GM12878 (cell line): ENCODE measurements around the gene CD200R1. TPM values are rescaled to one million over a fixed set of nuclear protein-coding genes. Genes with fewer than 3 reads are reported as not detected.
A peak's percentile ranks its signal among the peaks of the same experiment; 100 is the strongest.

Experiments used
- ATAC-seq: fragments of 200-7000 bp; cut with Tn5 transposase; 3 replicates; pipeline ENCODE4 v1.9.1; 2020; ENCODE audit warnings: mild to moderate bottlenecking, moderate library complexity
- BruUV-seq: library from RNA; stranded (reverse); fragments of 400-500 nt; replicated peaks from 2 replicates; lab custom pipeline; 2021; lab: Mats Ljungman, UMichigan
- CTCF ChIA-PET: fragments of 300-600 bp; sonication (Branson Sonifier 250); formaldehyde crosslinking; extraction: SDS; loops from one replicate; lab custom pipeline; 2021; ENCODE audit warnings: inconsistent platforms; lab: Yijun Ruan, JAX
- POLR2A ChIA-PET: fragments of 350-600 bp; formaldehyde crosslinking; extraction: SDS; loops from one replicate; lab custom pipeline; 2021; ENCODE audit warnings: inconsistent platforms; lab: Charles Lee
- RAD21 ChIA-PET: fragments of 300-600 bp; sonication (Branson Sonifier 250); formaldehyde crosslinking; loops from one replicate; lab custom pipeline; 2023; ENCODE audit warnings: antibody characterized with exemption; ENCODE audit not compliant: unreplicated experiment; lab: Charles Lee
- SMC1A ChIA-PET: fragments of 300-600 bp; sonication (Branson Sonifier 250); formaldehyde crosslinking; loops from one replicate; lab custom pipeline; 2023; ENCODE audit not compliant: unreplicated experiment, uncharacterized antibody; lab: Charles Lee
- DNase-seq: peaks from one replicate; pipeline ENCODE4 v3.0.0-alpha.2; 2011; ENCODE audit warnings: low read depth, low spot score
- FAIRE-seq: peaks from 3 replicates; lab custom pipeline; 2011; peaks lifted over from hg19 to GRCh38; lab: Jason Lieb, UNC
- H2AFZ ChIP-seq: 2 replicates; pipeline ENCODE4 v1.6.0; 2011; ENCODE audit warnings: low read depth, low read length, control low read depth; ENCODE audit not compliant: control insufficient read depth
- H3K27ac ChIP-seq: 2 replicates; pipeline ENCODE4 v1.5.1; 2011; ENCODE audit warnings: control low read depth; ENCODE audit not compliant: control insufficient read depth, insufficient read depth
- H3K27me3 ChIP-seq, 2 experiments: replicated peaks in 1 of 2; 2 replicates each; pipeline versions ENCODE4 v1.6.0 to v1.6.1; 2011; ENCODE audit warnings: low read length in 1 of 2; ENCODE audit not compliant: control insufficient read depth in 2 of 2, insufficient read depth in 2 of 2
- H3K36me3 ChIP-seq, 2 experiments: 2 replicates each; pipeline ENCODE4 v1.5.1; 2011; ENCODE audit warnings: low read length in 1 of 2; ENCODE audit not compliant: control insufficient read depth in 2 of 2, insufficient read depth in 2 of 2
- H3K4me1 ChIP-seq: 2 replicates; pipeline ENCODE4 v1.6.1; 2011; ENCODE audit warnings: mild to moderate bottlenecking, low read length, moderate library complexity, mixed read lengths; ENCODE audit not compliant: control insufficient read depth, insufficient read depth
- H3K4me2 ChIP-seq: 2 replicates; pipeline ENCODE4 v1.6.0; 2011; ENCODE audit warnings: control low read depth; ENCODE audit not compliant: control insufficient read depth, insufficient read depth
- H3K4me3 ChIP-seq: fragments of 200-600 bp; sonication (generic); 2 replicates; pipeline ENCODE4 v1.5.1; 2016
- H3K79me2 ChIP-seq: 2 replicates; pipeline ENCODE4 v1.6.0; 2011; ENCODE audit warnings: low read length; ENCODE audit not compliant: control insufficient read depth, insufficient read depth
- H3K9ac ChIP-seq: 2 replicates; pipeline ENCODE4 v1.8.0; 2011; ENCODE audit warnings: low read length, control low read depth, mixed read lengths; ENCODE audit not compliant: control insufficient read depth, insufficient read depth
- H3K9me3 ChIP-seq: replicated peaks from 3 replicates; pipeline ENCODE4 v1.5.1; 2011; ENCODE audit warnings: mild to moderate bottlenecking, low read length; ENCODE audit not compliant: control insufficient read depth, insufficient read depth
- H4K20me1 ChIP-seq: 2 replicates; pipeline ENCODE4 v1.6.0; 2011; ENCODE audit not compliant: control insufficient read depth, insufficient read depth
- ATF7 ChIP-seq: fragments of 450-650 bp; IDR thresholded peaks from 2 replicates; pipeline ENCODE4 v1.6.1; 2016; ENCODE audit warnings: low read depth, mild to moderate bottlenecking
- ETV6 ChIP-seq, 2 experiments: fragments of 450-650 bp in 1 of 2; IDR thresholded peaks in 1 of 2; conservative IDR thresholded peaks in 1 of 2; 2 replicates each; pipeline ENCODE4 v1.6.1; 2014; ENCODE audit warnings: antibody characterized with exemption in 1 of 2, borderline replicate concordance in 1 of 2, low read depth in 1 of 2, mild to moderate bottlenecking in 1 of 2, moderate library complexity in 1 of 2
- LARP7 ChIP-seq: fragments of 450-650 bp; IDR thresholded peaks from 2 replicates; pipeline ENCODE4 v1.6.1; 2017; ENCODE audit warnings: mild to moderate bottlenecking
- MTA2 ChIP-seq: fragments of 450-650 bp; IDR thresholded peaks from 2 replicates; pipeline ENCODE4 v1.6.1; 2016; ENCODE audit warnings: low read depth, mild to moderate bottlenecking, moderate library complexity
- POU2F2 ChIP-seq: IDR thresholded peaks from 3 replicates; pipeline ENCODE4 v1.6.1; 2011; ENCODE audit warnings: low read depth, mild to moderate bottlenecking, low read length, borderline replicate concordance
- RUNX3 ChIP-seq: IDR thresholded peaks from 2 replicates; pipeline ENCODE4 v1.6.1; 2012; ENCODE audit warnings: low read length, inconsistent platforms
- ZNF622 ChIP-seq: fragments of 450-650 bp; IDR thresholded peaks from 2 replicates; pipeline ENCODE4 v1.6.1; 2017; ENCODE audit warnings: mild to moderate bottlenecking, inconsistent platforms
- WGBS: methylation state at CpG from one replicate; pipeline ENCODE4 v1.1.6; 2016; ENCODE audit warnings: low lambda C conversion rate; ENCODE audit not compliant: insufficient replicate concordance, insufficient coverage; ENCODE audit errors: missing lambda C conversion rate; 5-methylcytosine and 5-hydroxymethylcytosine counted together
- in situ Hi-C: fragments of 300-500 bp; cut with MboI; formaldehyde crosslinking; loops from 9 replicates; pipeline ENCODE4 v1.14.3; 2018; ENCODE audit warnings: mixed read lengths
- intact Hi-C: fragments of 100-400 bp; cut with micrococcal nuclease; formaldehyde crosslinking; loops from one replicate; pipeline ENCODE4 v1.14.2; 2022; ENCODE audit not compliant: unreplicated experiment
- polyA plus RNA-seq, 11 experiments: library from polyadenylated mRNA; depleted of rRNA in 4 of 11; unstranded in 6 of 11; stranded (reverse) in 5 of 11; fragments of >200 nt; fragmentation: Nextera tagmentation in 4 of 11; fragmentation: Illumina TruSeq in 1 of 11; extraction: Ambion mirVana in 4 of 11; extraction: Trizol in 1 of 11; gene quantifications; 1 replicate in 1 of 11; 2 replicates in 10 of 11; pipeline versions ENCODE4 v1.2.1 to v1.2.3, GENCODE V29; 2011 to 2016; ENCODE audit warnings: inconsistent platforms in 2 of 11, missing spikeins in 2 of 11, low read depth in 1 of 11
- total RNA-seq, 4 experiments: library from RNA; depleted of rRNA in 3 of 4; stranded (reverse); fragments of >200 nt in 3 of 4; fragmentation: Illumina TruSeq in 1 of 4; extraction: Trizol in 1 of 4; gene quantifications; 2 replicates each; pipeline versions ENCODE4 v1.2.1 to v1.2.3, GENCODE V29; 2013 to 2021
- TF ChIP-seq, protein P1 (sequence below): fragments of 450-650 bp; formaldehyde crosslinking; IDR thresholded peaks from 2 replicates; pipeline ENCODE4 v1.5.0; 2022; ENCODE audit warnings: mild to moderate bottlenecking, missing genetic modification characterization

Gene CD200R1
- total and polyA plus RNA-seq, 10 of the 15 experiments (the other 5 are each of a cell fraction or from before 2014, with no cell fraction given), result 0.15 to 1.1 (median 0.88) TPM

DNA sequence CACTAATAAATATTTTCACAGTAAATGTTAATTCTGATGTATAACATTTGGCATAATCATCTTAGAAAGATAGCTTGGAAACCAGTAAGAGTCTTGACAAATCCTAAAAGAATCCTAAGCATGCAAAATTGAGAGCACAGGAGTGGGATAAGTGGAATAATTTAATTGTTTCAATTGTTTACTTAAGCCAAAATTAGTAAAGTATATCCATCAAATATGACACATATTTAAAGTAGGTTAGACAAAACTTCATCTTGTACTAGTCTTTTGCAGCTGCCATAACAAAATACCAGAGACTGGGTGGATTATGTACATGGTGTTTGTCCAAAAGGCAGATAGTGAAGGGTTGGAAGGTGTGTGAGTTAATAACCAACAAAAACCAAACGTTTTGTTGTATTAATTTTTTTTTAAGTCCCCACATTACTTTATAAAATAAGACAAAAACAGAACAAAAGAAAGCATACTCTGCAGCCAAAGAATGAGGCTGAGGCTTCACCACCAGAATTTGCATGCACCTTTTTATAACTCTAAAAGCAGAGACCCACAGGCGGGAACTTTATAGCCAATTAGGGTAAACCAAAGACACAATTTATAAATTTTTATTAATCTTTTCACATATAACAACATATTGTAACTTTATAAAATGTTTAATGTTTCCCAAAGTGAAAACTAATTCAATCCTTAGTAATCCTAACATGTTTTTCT lies 86.4 kb downstream of the CD200R1 start:
- in situ Hi-C loops, result no loop called here
- CTCF ChIA-PET, result interaction anchor here (0.9 kb wide), 1 partner anchor 12 kb away, joined by 4 read pairs; no protein-coding TSS in a partner anchor
- TF ChIP-seq MTA2 (peak; percentile 26; the same call in 1 of the 2 replicates), RUNX3 (peak; percentile 35; the same call in 1 of the 2 replicates), ATF7 (0 out of 2 replicates have a peak, but pooled peaks have one; percentile 16), POU2F2 (peak; percentile 61; the same call in 1 of the 3 replicates), ZNF622 (no peak), LARP7 (no peak), ETV6 (conservative IDR thresholded peaks at IDR 0.05 in 1 of 2, IDR thresholded peaks at IDR 0.05 in 1 of 2; ENCODE audit: borderline replicate concordance in 1 of 2, low read depth in 1 of 2) (no peak)
- TF ChIP-seq, protein P1, sequence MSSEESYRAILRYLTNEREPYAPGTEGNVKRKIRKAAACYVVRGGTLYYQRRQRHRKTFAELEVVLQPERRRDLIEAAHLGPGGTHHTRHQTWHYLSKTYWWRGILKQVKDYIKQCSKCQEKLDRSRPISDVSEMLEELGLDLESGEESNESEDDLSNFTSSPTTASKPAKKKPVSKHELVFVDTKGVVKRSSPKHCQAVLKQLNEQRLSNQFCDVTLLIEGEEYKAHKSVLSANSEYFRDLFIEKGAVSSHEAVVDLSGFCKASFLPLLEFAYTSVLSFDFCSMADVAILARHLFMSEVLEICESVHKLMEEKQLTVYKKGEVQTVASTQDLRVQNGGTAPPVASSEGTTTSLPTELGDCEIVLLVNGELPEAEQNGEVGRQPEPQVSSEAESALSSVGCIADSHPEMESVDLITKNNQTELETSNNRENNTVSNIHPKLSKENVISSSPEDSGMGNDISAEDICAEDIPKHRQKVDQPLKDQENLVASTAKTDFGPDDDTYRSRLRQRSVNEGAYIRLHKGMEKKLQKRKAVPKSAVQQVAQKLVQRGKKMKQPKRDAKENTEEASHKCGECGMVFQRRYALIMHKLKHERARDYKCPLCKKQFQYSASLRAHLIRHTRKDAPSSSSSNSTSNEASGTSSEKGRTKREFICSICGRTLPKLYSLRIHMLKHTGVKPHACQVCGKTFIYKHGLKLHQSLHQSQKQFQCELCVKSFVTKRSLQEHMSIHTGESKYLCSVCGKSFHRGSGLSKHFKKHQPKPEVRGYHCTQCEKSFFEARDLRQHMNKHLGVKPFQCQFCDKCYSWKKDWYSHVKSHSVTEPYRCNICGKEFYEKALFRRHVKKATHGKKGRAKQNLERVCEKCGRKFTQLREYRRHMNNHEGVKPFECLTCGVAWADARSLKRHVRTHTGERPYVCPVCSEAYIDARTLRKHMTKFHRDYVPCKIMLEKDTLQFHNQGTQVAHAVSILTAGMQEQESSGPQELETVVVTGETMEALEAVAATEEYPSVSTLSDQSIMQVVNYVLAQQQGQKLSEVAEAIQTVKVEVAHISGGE (CRISPR knock-in tag), result no peak
- no peak overlapping the region; the same call in 1 of the 2 replicates for H2AFZ ChIP-seq
- H3K9ac ChIP-seq, result no peak overlapping the region
- POLR2A ChIA-PET, result no interaction called here
- H4K20me1 ChIP-seq, result no peaks in the 10 kb centered on the region
- no peaks in the 10 kb centered on the region for H3K9me3 ChIP-seq
- peaks cover 0 to 2% of the 10 kb centered on the region in 2 experiments; a peak in 1 of 4 replicates for H3K27me3 ChIP-seq
- RAD21 ChIA-PET, result interaction anchor here (1.2 kb wide), 1 partner anchor 86 kb away, joined by 8 read pairs; the partner anchor contains the start of gene CD200R1
- WGBS, result 24% methylated on average over 2 of the region's 2 CpGs
- H3K36me3 ChIP-seq, result no peaks in the 10 kb centered on the region
- SMC1A ChIA-PET, result interaction anchor here (0.7 to 1.7 kb wide), 5 partner anchors 10 to 75 kb away, joined by 3 to 8 read pairs (median 4); no protein-coding TSS in a partner anchor
- intact Hi-C loops, result no loop called here
- DNase-seq, result no peak
- peak; percentile 57 for ATAC-seq
- H3K27ac ChIP-seq, result no peak overlapping the region
- no peak overlapping the region for H3K4me3 ChIP-seq
- 0 out of 2 replicates have a peak overlapping the region, but pooled peaks have one; percentile 13 for H3K4me2 ChIP-seq
- no peaks in the 10 kb centered on the region for H3K4me1 ChIP-seq
- BruUV-seq, result no TSS peak
- no peak for FAIRE-seq
- H3K79me2 ChIP-seq, result no peaks in the 10 kb centered on the region
